Parathyroid adenoma (tissue), 2 donors: ENCODE data around the gene FERD3L.

Experiments used
- H2AFZ ChIP-seq: fragments of 300-600 bp; sonication (generic); one replicate; pipeline ENCODE4 v1.7.0; 2017; ENCODE audit warnings: antibody characterized with exemption, mild to moderate bottlenecking
- H3K27ac ChIP-seq: fragments of 300-600 bp; sonication (generic); one replicate; pipeline ENCODE4 v1.7.0; 2017
- H3K27me3 ChIP-seq: fragments of 300-600 bp; sonication (generic); one replicate; pipeline ENCODE4 v1.7.0; 2017; ENCODE audit warnings: low read length; ENCODE audit not compliant: control insufficient read depth, insufficient read depth
- H3K36me3 ChIP-seq: fragments of 300-600 bp; sonication (generic); one replicate; pipeline ENCODE4 v1.7.0; 2017; ENCODE audit warnings: low read length; ENCODE audit not compliant: control insufficient read depth, insufficient read depth
- H3K4me1 ChIP-seq: fragments of 300-600 bp; sonication (generic); one replicate; pipeline ENCODE4 v1.7.0; 2017; ENCODE audit warnings: control low read depth
- H3K4me2 ChIP-seq: fragments of 300-600 bp; sonication (generic); one replicate; pipeline ENCODE4 v1.7.0; 2017; ENCODE audit warnings: low read length
- H3K4me3 ChIP-seq: fragments of 300-600 bp; sonication (generic); one replicate; pipeline ENCODE4 v1.7.0; 2017; ENCODE audit warnings: low read depth, low read length
- H3K79me2 ChIP-seq: fragments of 300-600 bp; sonication (generic); one replicate; pipeline ENCODE4 v1.7.0; 2017; ENCODE audit warnings: control low read depth
- H3K9ac ChIP-seq: fragments of 300-600 bp; sonication (generic); one replicate; pipeline ENCODE4 v1.7.0; 2017; ENCODE audit warnings: mild to moderate bottlenecking
- H3K9me3 ChIP-seq: fragments of 300-600 bp; sonication (generic); one replicate; pipeline ENCODE4 v1.7.0; 2017; ENCODE audit warnings: low read length; ENCODE audit not compliant: control insufficient read depth
- CTCF ChIP-seq: fragments of 300-600 bp; sonication (generic); IDR thresholded peaks from one replicate; pipeline ENCODE4 v1.7.0; 2017; ENCODE audit warnings: antibody characterized with exemption, mild to moderate bottlenecking
- donor health status: primary hyperparathyroidism.

Gene FERD3L

GRCh38 chr7:19110776-19111175, 34.4 kb downstream of the FERD3L start:
- Histone ChIP-seq H3K36me3 (no peaks in the 10 kb centered on the region), H3K9ac (no peak overlapping the region), H3K27ac (no peak overlapping the region), H3K4me2 (no peak overlapping the region), H3K79me2 (no peaks in the 10 kb centered on the region), H3K9me3 (no peaks in the 10 kb centered on the region), H3K4me3 (no peak overlapping the region), H2AFZ (no peak overlapping the region), H3K27me3 (peaks cover 19% of the 10 kb centered on the region), H3K4me1 (no peaks in the 10 kb centered on the region)
- no peak for TF ChIP-seq CTCF

- H3K4me1 ChIP-seq, result no peaks in the 10 kb centered on the region
- no peaks in the 10 kb centered on the region for H3K9me3 ChIP-seq
- H3K4me3 ChIP-seq, result no peak overlapping the region
- H3K36me3 ChIP-seq, result no peaks in the 10 kb centered on the region
- TF ChIP-seq CTCF, result no peak
- no peak overlapping the region for H2AFZ ChIP-seq
- H3K9ac ChIP-seq, result no peak overlapping the region
- no peaks in the 10 kb centered on the region for H3K79me2 ChIP-seq
- H3K27ac ChIP-seq, result no peak overlapping the region
- H3K27me3 ChIP-seq, result peaks cover 21% of the 10 kb centered on the region
- H3K4me2 ChIP-seq, result no peak overlapping the region
These were observed 35.0 kb downstream of the FERD3L start for GRCh38 chr7:19110026-19110730.

DNA sequence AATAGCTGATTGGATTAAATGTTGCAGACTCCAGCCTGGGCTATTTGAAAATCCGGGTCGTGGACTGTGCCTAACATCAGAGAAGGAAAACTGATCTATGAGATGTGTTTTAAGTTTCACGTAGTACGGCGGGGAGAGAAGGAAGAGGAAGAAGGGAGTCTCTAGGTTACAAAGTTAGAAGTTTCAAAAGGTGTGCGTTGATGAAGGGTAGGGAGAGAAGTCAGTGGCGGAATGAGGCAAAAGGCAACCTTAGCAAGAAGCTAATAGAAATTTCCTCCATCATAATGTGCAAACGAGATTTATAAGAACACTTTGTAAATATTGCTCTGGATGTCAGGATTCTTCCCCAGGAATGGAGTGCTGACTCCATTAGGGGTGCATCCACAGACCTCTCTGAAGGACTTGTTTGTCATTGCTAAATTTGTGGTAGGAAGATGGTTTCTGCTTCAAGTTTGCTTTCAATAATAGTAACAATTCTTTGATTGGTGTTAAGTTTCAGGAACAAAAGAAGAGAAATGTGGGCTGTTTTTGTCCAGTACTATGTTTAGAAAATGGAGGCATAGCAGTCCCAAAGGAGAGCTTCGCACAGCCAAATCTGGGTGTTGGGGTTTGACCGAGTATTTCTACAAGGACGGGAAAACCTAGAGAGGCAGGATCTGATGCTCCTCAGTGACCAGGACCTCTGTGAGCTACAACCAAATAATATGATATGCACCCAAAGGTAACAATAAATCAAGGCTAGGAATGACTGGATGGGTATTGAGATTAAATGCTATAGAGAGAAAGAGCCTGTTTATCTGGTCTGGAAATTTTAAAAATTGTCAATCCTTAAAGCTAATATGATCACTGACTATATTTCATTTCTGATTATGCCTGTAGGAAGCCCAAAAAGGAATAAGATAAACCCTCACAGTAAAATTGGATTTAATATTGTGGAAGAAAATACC, 35.9 kb downstream of the FERD3L start:
- H3K79me2 ChIP-seq, result no peaks in the 10 kb centered on the region
- H3K36me3 ChIP-seq, result no peaks in the 10 kb centered on the region
- no peaks in the 10 kb centered on the region for H3K4me1 ChIP-seq
- H2AFZ ChIP-seq, result no peak overlapping the region
- H3K9ac ChIP-seq, result no peak overlapping the region
- H3K27ac ChIP-seq, result no peak overlapping the region
- H3K4me2 ChIP-seq, result no peak overlapping the region
- no peak for TF ChIP-seq CTCF
- H3K9me3 ChIP-seq, result no peaks in the 10 kb centered on the region
- H3K27me3 ChIP-seq, result peaks cover 21% of the 10 kb centered on the region
- no peak overlapping the region for H3K4me3 ChIP-seq

DNA sequence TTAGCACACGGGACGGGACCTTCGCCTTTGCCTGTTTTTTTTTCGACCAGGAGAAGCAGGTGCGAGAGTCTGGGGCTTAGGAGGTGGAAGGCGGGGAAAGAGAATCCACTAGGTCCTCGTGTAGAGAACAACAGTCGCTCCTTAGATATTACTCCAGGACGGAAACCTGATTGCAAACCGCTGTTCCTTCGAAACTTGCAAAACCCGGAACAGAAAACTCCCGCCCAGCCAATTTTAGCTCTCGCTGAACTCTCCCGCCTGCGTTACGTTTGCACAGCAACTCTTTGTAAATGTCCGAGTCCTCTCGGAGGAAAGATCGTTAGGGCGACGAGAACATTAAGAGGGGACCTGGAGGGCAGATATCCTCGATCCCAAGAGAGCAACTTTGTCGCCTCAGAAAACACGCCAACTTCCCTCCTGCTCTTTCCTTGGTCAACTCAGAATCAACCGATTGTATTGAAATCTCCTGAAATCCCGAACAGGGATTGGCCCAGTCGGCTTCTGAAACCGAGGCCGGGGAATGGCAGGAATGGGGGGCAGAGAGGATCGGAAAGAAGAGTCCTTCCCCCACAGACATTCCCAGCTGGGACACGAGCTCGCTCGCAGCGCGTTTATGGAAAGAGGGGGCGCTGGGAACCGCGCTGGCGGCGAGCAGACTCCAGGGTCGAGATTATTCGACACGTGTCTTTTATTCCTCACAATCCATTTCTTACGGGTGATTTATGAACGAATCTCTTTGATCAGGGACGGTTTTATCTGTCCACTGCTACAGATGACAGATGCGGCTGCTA, 37.7 kb downstream of the FERD3L start:
- TF ChIP-seq CTCF, result no peak
- H3K36me3 ChIP-seq, result no peaks in the 10 kb centered on the region
- H2AFZ ChIP-seq, result no peak overlapping the region
- no peaks in the 10 kb centered on the region for H3K79me2 ChIP-seq
- H3K4me1 ChIP-seq, result no peaks in the 10 kb centered on the region
- H3K27ac ChIP-seq, result no peak overlapping the region
- no peak overlapping the region for H3K9ac ChIP-seq
- H3K4me2 ChIP-seq, result peak overlapping the region; percentile 28
- H3K9me3 ChIP-seq, result no peaks in the 10 kb centered on the region
- peaks cover 17% of the 10 kb centered on the region for H3K27me3 ChIP-seq
- peak overlapping the region; percentile 28 for H3K4me3 ChIP-seq
